NB4 (cell line): ENCODE measurements around the gene MC2R.

Experiments used
- POLR2A ChIP-seq: IDR thresholded peaks from 2 replicates; pipeline ENCODE4 v1.6.1; 2011; ENCODE audit warnings: mild to moderate bottlenecking; ENCODE audit not compliant: insufficient read length; ENCODE audit errors: extremely low read depth
- TF ChIP-seq, protein P1 (sequence below): IDR thresholded peaks from one replicate; pipeline ENCODE4 v1.5.1; 2012; ENCODE audit warnings: low read depth, low read length
- TF ChIP-seq, protein P2 (sequence below): IDR thresholded peaks from 2 replicates; pipeline ENCODE4 v1.6.1; 2011; ENCODE audit warnings: low read depth, low read length

DNA sequence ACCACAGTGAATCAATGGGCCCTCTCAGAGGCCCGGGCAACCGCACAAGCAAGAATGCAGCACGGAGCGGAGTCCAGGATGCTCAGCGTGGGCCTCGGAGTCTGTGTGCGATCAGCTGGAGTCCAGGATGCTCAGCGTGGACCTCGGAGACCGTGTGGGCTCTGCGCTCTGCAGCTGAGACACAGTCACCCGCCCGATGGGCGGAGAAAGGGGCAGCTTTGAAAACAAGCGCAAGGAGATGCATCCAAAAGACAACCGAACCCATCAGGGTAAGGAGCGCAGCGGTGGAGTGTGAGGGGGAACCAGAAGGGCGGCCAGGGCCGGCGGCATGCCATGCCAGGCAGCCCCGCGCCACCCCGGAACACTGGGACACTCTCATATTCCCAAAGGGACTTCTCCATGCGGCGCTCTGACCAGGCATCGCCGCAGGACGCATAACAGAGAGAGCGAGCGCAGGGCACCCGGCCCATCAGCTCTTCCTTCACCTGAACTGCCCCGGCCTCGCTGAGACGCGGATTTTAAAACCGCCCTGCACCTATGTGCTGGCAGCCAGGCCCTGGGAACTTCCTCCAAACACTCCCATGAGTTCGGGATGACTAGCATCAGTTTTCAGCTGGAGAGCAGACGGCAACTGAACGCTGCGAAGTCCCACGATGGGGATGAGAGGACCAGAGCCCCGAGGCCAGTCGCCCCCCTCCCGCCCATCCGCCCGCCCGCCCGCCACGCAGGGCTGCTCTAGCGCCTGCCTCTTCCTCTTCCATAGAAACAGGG lies 46.6 kb downstream of the MC2R start:
- TF ChIP-seq, protein P1, sequence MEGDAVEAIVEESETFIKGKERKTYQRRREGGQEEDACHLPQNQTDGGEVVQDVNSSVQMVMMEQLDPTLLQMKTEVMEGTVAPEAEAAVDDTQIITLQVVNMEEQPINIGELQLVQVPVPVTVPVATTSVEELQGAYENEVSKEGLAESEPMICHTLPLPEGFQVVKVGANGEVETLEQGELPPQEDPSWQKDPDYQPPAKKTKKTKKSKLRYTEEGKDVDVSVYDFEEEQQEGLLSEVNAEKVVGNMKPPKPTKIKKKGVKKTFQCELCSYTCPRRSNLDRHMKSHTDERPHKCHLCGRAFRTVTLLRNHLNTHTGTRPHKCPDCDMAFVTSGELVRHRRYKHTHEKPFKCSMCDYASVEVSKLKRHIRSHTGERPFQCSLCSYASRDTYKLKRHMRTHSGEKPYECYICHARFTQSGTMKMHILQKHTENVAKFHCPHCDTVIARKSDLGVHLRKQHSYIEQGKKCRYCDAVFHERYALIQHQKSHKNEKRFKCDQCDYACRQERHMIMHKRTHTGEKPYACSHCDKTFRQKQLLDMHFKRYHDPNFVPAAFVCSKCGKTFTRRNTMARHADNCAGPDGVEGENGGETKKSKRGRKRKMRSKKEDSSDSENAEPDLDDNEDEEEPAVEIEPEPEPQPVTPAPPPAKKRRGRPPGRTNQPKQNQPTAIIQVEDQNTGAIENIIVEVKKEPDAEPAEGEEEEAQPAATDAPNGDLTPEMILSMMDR: no peak
- no peak for TF ChIP-seq POLR2A
- TF ChIP-seq, protein P2, sequence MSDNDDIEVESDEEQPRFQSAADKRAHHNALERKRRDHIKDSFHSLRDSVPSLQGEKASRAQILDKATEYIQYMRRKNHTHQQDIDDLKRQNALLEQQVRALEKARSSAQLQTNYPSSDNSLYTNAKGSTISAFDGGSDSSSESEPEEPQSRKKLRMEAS: no peak
